ENCODE data around the gene DGCR2. TPM values are rescaled to one million over a fixed set of nuclear protein-coding genes. Genes with fewer than 3 reads are reported as not detected.
A peak's percentile ranks its signal among the peaks of the same experiment; 100 is the strongest.

DGCR2 gene
- total RNA-seq, 2 donors from 2014 or later, result 24.4 to 28.5 TPM

- peaks cover 58% of the 10 kb centered on the region for H3K27me3 Mint-ChIP-seq (ENCODE audit: low read depth)
These were observed 28.5 kb upstream of the DGCR2 start for GRCh38 chr22:19150482-19151328.

GRCh38 chr22:19149991-19150390 lies 27.8 kb upstream of the DGCR2 start, which contains the start of gene GSC2:
Gene GSC2, minus strand, starts transcription at chr22:19150292. Its CDS starts 9 bp downstream, at chr22:19150283.
- H3K27me3 Mint-ChIP-seq (ENCODE audit: low read depth), result peaks cover 56% of the 10 kb centered on the region
- peaks cover 2 to 7% of the 10 kb centered on the region in 2 donors for H3K36me3 Mint-ChIP-seq (ENCODE audit: insufficient read depth in 2 of 2)
- peak within 1 kb of the TSS; percentile 73 to 81 for H3K4me3 Mint-ChIP-seq
- DNase-seq (no peak), ATAC-seq (replicated peaks in 1 of 2) (peak in 1 of 2 donors; percentile 22)
- peaks cover 8% of the 10 kb centered on the region for H3K4me1 Mint-ChIP-seq (ENCODE audit: low read depth)
- no peak within 1 kb of the TSS for H3K27ac Mint-ChIP-seq
- no peaks in the 10 kb centered on the region for H3K9me3 Mint-ChIP-seq

More at GRCh38 chr22:19150482-19151328, 28.5 kb upstream of the DGCR2 start:
- peaks cover 8% of the 10 kb centered on the region for H3K4me1 Mint-ChIP-seq (ENCODE audit: low read depth)
- ATAC-seq (replicated peaks in 1 of 2), result no peak
- no peak overlapping the region for H3K27ac Mint-ChIP-seq
- H3K4me3 Mint-ChIP-seq, result peak overlapping the region; percentile 73 to 81
- H3K9me3 Mint-ChIP-seq, result no peaks in the 10 kb centered on the region
- H3K36me3 Mint-ChIP-seq (ENCODE audit: insufficient read depth in 2 of 2), result peaks cover 2 to 7% of the 10 kb centered on the region in 2 donors
- no peak for DNase-seq

- DNase-seq, result peak; percentile 54 to 55
- H3K27ac Mint-ChIP-seq, result no peak overlapping the region
These were observed 27.1 kb upstream of the DGCR2 start for GRCh38 chr22:19149047-19149883.

DNA sequence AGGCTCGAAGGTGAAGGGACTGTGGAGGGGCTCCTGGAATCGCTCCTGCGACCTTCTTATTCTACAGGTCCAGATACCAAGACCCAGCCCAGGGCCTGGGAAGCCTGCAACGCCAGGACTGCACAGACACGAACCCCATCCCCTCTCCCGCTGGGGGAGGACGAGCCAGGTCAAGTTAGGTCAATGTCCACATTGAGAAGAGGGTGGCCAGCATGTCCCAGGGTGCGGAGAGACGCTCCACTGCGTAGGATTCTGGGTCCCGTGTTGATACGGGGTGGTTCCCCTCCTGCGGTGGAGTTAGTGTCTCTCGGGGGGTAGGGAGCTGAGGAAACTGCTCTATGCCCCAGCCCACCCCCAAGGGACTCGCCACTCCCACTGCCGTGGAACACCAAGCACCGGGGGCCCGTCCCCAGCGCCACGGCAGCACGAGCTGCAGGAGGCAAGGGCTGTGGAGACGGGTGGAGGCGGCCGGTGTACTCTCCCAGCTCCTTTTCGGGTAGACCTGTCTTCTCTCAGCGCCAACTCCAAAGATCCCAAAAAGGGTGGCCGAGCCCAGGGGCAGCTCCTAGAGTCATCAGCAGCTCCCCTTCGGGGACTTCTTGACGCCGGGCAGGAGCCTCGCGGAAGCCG lies 26.3 kb upstream of the DGCR2 start:
- Mint-ChIP-seq H3K36me3 (ENCODE audit: insufficient read depth in 2 of 2) (peaks cover 8 to 9% of the 10 kb centered on the region in 2 donors), H3K4me1 (ENCODE audit: low read depth) (peaks cover 23% of the 10 kb centered on the region), H3K9me3 (no peaks in the 10 kb centered on the region), H3K27ac (no peak overlapping the region), H3K4me3 (peak overlapping the region; percentile 19 to 76), H3K27me3 (ENCODE audit: low read depth) (peaks cover 48% of the 10 kb centered on the region)
- ATAC-seq (replicated peaks in 1 of 2) (no peak), DNase-seq (no peak)

More at GRCh38 chr22:19149047-19149883, 27.1 kb upstream of the DGCR2 start:
- H3K9me3 Mint-ChIP-seq, result no peaks in the 10 kb centered on the region
- H3K27me3 Mint-ChIP-seq (ENCODE audit: low read depth), result peaks cover 52% of the 10 kb centered on the region
- peak overlapping the region; percentile 59 to 76 for H3K4me3 Mint-ChIP-seq
- H3K4me1 Mint-ChIP-seq (ENCODE audit: low read depth), result peaks cover 16% of the 10 kb centered on the region
- H3K36me3 Mint-ChIP-seq (ENCODE audit: insufficient read depth in 2 of 2), result peaks cover 4 to 7% of the 10 kb centered on the region in 2 donors
- ATAC-seq (replicated peaks in 1 of 2), result peak; percentile 20 to 32

GRCh38 chr22:19147195-19147780 lies 25.1 kb upstream of the DGCR2 start:
- no peaks in the 10 kb centered on the region for H3K9me3 Mint-ChIP-seq
- H3K27me3 Mint-ChIP-seq (ENCODE audit: low read depth), result peaks cover 37% of the 10 kb centered on the region

GRCh38 chr22:19146215-19146968 lies 24.2 kb upstream of the DGCR2 start:
- Mint-ChIP-seq H3K27me3 (ENCODE audit: low read depth) (peaks cover 28% of the 10 kb centered on the region), H3K4me1 (ENCODE audit: low read depth) (peaks cover 26% of the 10 kb centered on the region), H3K9me3 (no peaks in the 10 kb centered on the region), H3K4me3 (no peak overlapping the region), H3K27ac (no peak overlapping the region), H3K36me3 (ENCODE audit: insufficient read depth in 2 of 2) (peaks cover 5 to 14% of the 10 kb centered on the region in 2 donors)
- no peak for DNase-seq
- no peak for ATAC-seq (replicated peaks in 1 of 2)

More at GRCh38 chr22:19147195-19147780, 25.1 kb upstream of the DGCR2 start:
- DNase-seq (no peak), ATAC-seq (replicated peaks in 1 of 2) (no peak)
- H3K4me3 Mint-ChIP-seq, result no peak overlapping the region
- peaks cover 26% of the 10 kb centered on the region for H3K4me1 Mint-ChIP-seq (ENCODE audit: low read depth)
- H3K27ac Mint-ChIP-seq, result no peak overlapping the region
- peaks cover 8 to 9% of the 10 kb centered on the region in 2 donors for H3K36me3 Mint-ChIP-seq (ENCODE audit: insufficient read depth in 2 of 2)

DNA sequence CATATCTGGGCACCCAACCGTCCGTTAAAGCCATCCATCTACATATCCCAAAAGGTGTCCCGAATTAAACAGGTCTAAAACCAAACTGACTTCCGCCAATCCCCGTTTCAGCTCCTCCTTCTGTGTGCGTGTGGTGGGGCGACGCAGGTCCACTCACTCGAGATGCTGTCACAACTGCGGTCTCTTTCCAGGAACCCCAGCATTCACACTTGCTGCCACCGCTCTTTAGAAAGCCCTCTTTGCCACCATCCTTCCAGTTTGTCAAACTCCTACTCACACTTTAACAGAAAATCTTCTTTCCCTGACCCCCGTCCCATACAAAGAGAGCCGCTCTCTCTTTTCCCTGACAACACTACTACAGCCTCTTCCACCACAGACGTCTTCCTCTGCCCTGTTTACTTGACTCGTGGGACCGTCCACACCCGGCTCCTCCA lies 21.8 kb upstream of the DGCR2 start:
- Mint-ChIP-seq H3K27me3 (ENCODE audit: low read depth) (peaks cover 20% of the 10 kb centered on the region), H3K36me3 (ENCODE audit: insufficient read depth in 2 of 2) (peaks cover 3 to 13% of the 10 kb centered on the region in 2 donors), H3K4me3 (peak overlapping the region; percentile 95 to 100), H3K4me1 (ENCODE audit: low read depth) (peaks cover 18% of the 10 kb centered on the region), H3K9me3 (no peaks in the 10 kb centered on the region), H3K27ac (peak overlapping the region; percentile 98)
- DNase-seq, result peak; percentile 55 to 60
- peak; percentile 51 to 54 for ATAC-seq (replicated peaks in 1 of 2)

- Mint-ChIP-seq H3K36me3 (ENCODE audit: insufficient read depth in 2 of 2) (peaks cover 3 to 13% of the 10 kb centered on the region in 2 donors), H3K27ac (no peak overlapping the region), H3K27me3 (ENCODE audit: low read depth) (peaks cover 17% of the 10 kb centered on the region), H3K4me1 (ENCODE audit: low read depth) (peaks cover 18% of the 10 kb centered on the region), H3K9me3 (no peaks in the 10 kb centered on the region), H3K4me3 (peak overlapping the region; percentile 95 to 100)
- DNase-seq (no peak), ATAC-seq (replicated peaks in 1 of 2) (no peak)
These were observed 21.0 kb upstream of the DGCR2 start for GRCh38 chr22:19143212-19143611.

GRCh38 chr22:19142394-19142793 lies 20.2 kb upstream of the DGCR2 start:
- Mint-ChIP-seq H3K4me1 (ENCODE audit: low read depth) (peaks cover 18% of the 10 kb centered on the region), H3K27ac (no peak overlapping the region), H3K4me3 (peak overlapping the region; percentile 19 to 54), H3K36me3 (ENCODE audit: insufficient read depth in 2 of 2) (peaks cover 3 to 13% of the 10 kb centered on the region in 2 donors), H3K9me3 (no peaks in the 10 kb centered on the region), H3K27me3 (ENCODE audit: low read depth) (peaks cover 10% of the 10 kb centered on the region)
- no peak for ATAC-seq (replicated peaks in 1 of 2)
- DNase-seq, result no peak

DNA sequence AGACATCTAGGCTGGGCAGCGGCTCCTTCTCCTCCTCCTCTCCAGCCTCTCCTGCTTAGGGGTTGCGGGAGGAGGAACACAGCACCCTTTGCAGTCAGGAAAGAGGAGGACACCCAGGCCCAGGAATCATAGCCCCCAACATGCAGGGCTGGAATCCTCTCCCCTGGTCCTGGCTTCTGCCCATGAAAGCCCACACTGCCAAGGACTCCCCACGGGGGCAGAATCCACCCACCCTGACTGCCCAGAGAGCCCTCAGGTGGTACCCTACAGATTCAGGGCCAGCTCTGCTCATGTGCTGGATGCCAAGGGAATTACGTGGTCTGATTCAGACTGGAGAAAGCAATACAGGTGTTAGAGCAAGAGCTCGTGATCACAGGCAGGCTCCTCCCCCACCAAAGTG lies 17.8 kb upstream of the DGCR2 start:
- H3K27ac Mint-ChIP-seq, result no peak overlapping the region
- H3K4me1 Mint-ChIP-seq (ENCODE audit: low read depth), result peaks cover 18% of the 10 kb centered on the region
- no peak for ATAC-seq (replicated peaks in 1 of 2)
- peaks cover 3 to 24% of the 10 kb centered on the region in 2 donors for H3K36me3 Mint-ChIP-seq (ENCODE audit: insufficient read depth in 2 of 2)
- H3K27me3 Mint-ChIP-seq (ENCODE audit: low read depth), result no peaks in the 10 kb centered on the region
- H3K9me3 Mint-ChIP-seq, result no peaks in the 10 kb centered on the region
- no peak overlapping the region for H3K4me3 Mint-ChIP-seq
- DNase-seq, result no peak

- H3K27ac Mint-ChIP-seq, result no peak overlapping the region
- H3K4me3 Mint-ChIP-seq, result no peak overlapping the region
- H3K4me1 Mint-ChIP-seq (ENCODE audit: low read depth), result peaks cover 8% of the 10 kb centered on the region
- H3K9me3 Mint-ChIP-seq, result no peaks in the 10 kb centered on the region
- H3K27me3 Mint-ChIP-seq (ENCODE audit: low read depth), result no peaks in the 10 kb centered on the region
- DNase-seq (no peak), ATAC-seq (replicated peaks in 1 of 2) (no peak)
- peaks cover 1 to 20% of the 10 kb centered on the region in 2 donors for H3K36me3 Mint-ChIP-seq (ENCODE audit: insufficient read depth in 2 of 2)
These were observed 16.8 kb upstream of the DGCR2 start for GRCh38 chr22:19139001-19139356.

All from activated T-cell treated with anti-CD3 and anti-CD28 coated beads, Interleukin-2, amount 50 U/mL, for 72 hours (primary cell).